CD4-positive, alpha-beta T cell (primary cell): ENCODE measurements around the gene AGFG2. TPM values are rescaled to one million over a fixed set of nuclear protein-coding genes. Genes with fewer than 3 reads are reported as not detected.
"Not testable (repeated sequence)": the region's sequence is repeated elsewhere in the genome, so short reads cannot be mapped to it uniquely, and the experiment has no call there.

ENCODE experiments used
- ATAC-seq: fragments of 200-7000 bp; cut with Tn5 transposase; one replicate; pipeline ENCODE4 v1.10.0; 2022; ENCODE audit warnings: mild to moderate bottlenecking; ENCODE audit not compliant: poor library complexity
- CTCF ChIA-PET: fragments of 350-600 bp; sonication (Branson Sonifier 250); formaldehyde crosslinking; loops from one replicate; lab custom pipeline; 2021; ENCODE audit warnings: antibody characterized with exemption, inconsistent platforms; lab: Charles Lee
- POLR2A ChIA-PET: fragments of 350-600 bp; sonication (Branson Sonifier 250); formaldehyde crosslinking; loops from one replicate; lab custom pipeline; 2021; ENCODE audit warnings: antibody characterized with exemption, inconsistent platforms; lab: Charles Lee
- DNase-seq, 14 experiments: peaks; one replicate each; pipeline ENCODE4 v3.0.0-alpha.2; 2013 to 2020; ENCODE audit warnings: mixed read lengths in 2 of 14
- H3K27ac ChIP-seq, 2 donors: one replicate each; pipeline versions ENCODE4 v1.5.1 to v1.7.0; 2013; ENCODE audit warnings: low read length in 2 of 2, low read depth in 1 of 2, mild to moderate bottlenecking in 1 of 2
- H3K27me3 ChIP-seq, 2 experiments: 1 replicate in 1 of 2; 2 replicates in 1 of 2; pipeline versions ENCODE4 v1.6.1 to v1.7.0; 2013; ENCODE audit warnings: low read length in 2 of 2, control low read depth in 1 of 2, mild to moderate bottlenecking in 1 of 2, moderate library complexity in 1 of 2; ENCODE audit not compliant: insufficient read depth in 2 of 2, control insufficient read depth in 1 of 2
- H3K36me3 ChIP-seq: one replicate; pipeline ENCODE4 v1.6.1; 2013; ENCODE audit warnings: low read length, control low read depth; ENCODE audit not compliant: insufficient read depth
- H3K4me1 ChIP-seq: one replicate; pipeline ENCODE4 v1.6.1; 2013; ENCODE audit warnings: low read length, control low read depth; ENCODE audit not compliant: insufficient read depth
- H3K4me3 ChIP-seq: one replicate; pipeline ENCODE4 v1.5.1; 2013; ENCODE audit warnings: mild to moderate bottlenecking, low read length, moderate library complexity
- H3K9me3 ChIP-seq, 2 experiments: 1 replicate in 1 of 2; 2 replicates in 1 of 2; pipeline versions ENCODE4 v1.6.1 to v1.7.0; 2013; ENCODE audit warnings: low read length in 2 of 2, mild to moderate bottlenecking in 2 of 2, control low read depth in 1 of 2, moderate library complexity in 1 of 2; ENCODE audit not compliant: control insufficient read depth in 1 of 2, insufficient read depth in 1 of 2
- H3K27ac Mint-ChIP-seq: one replicate; pipeline ENCODE4 v1.8.0; 2020; ENCODE audit warnings: mixed read lengths
- H3K27me3 Mint-ChIP-seq: one replicate; pipeline ENCODE4 v1.8.0; 2021; ENCODE audit warnings: mixed read lengths
- H3K36me3 Mint-ChIP-seq: one replicate; pipeline ENCODE4 v1.8.0; 2021; ENCODE audit warnings: low read depth, mixed read lengths
- H3K4me1 Mint-ChIP-seq: one replicate; pipeline ENCODE4 v1.8.0; 2021; ENCODE audit warnings: low read depth, mixed read lengths
- H3K4me3 Mint-ChIP-seq: one replicate; pipeline ENCODE4 v1.8.0; 2020; ENCODE audit warnings: mild to moderate bottlenecking, mixed read lengths
- H3K9me3 Mint-ChIP-seq: one replicate; pipeline ENCODE4 v1.8.0; 2020; ENCODE audit warnings: mixed read lengths
- CTCF ChIP-seq: fragments of 200-600 bp; IDR thresholded peaks from one replicate; pipeline ENCODE4 v1.8.0; 2022; ENCODE audit warnings: antibody characterized with exemption, mild to moderate bottlenecking
- intact Hi-C, 2 experiments: fragments of 100-400 bp; cut with DNase I in 1 of 2; cut with micrococcal nuclease in 1 of 2; formaldehyde crosslinking; loops; one replicate each; pipeline versions ENCODE4 v1.15.1 to v1.9.0; 2023 to 2025; cut with DNase I, micrococcal nuclease
- total RNA-seq, 174 experiments: library from RNA in 2 of 174; stranded (reverse) in 2 of 174; gene quantifications; one replicate each; pipeline ENCODE4 v1.2.3 and lab custom pipeline; 2021 to 2026

Gene AGFG2
- total RNA-seq, 2 experiments from 2014 or later: 6.6 to 9.9 TPM

- no peak for TF ChIP-seq CTCF
- Mint-ChIP-seq H3K4me3 (peak overlapping the region; percentile 99), H3K27ac (peak overlapping the region; percentile 77), H3K36me3 (peaks cover 5% of the 10 kb centered on the region), H3K4me1 (peaks cover 55% of the 10 kb centered on the region), H3K9me3 (no peaks in the 10 kb centered on the region), H3K27me3 (no peaks in the 10 kb centered on the region)
- ChIA-PET POLR2A (interaction anchor here (0.7 to 2.7 kb wide), 19 partner anchors 9 to 382 kb away, joined by 3 to 32 read pairs (median 5); partner anchors contain the start of genes FBXO24, GIGYF1, LRCH4 and MOSPD3), CTCF (interaction anchor here (0.5 to 6.4 kb wide), 2 partner anchors 20 to 100 kb away, joined by 3 to 48 read pairs; no protein-coding TSS in a partner anchor)
- no peaks in the 10 kb centered on the region for H3K36me3 ChIP-seq
- ATAC-seq (no peak), DNase-seq (peak in 3 of 14 experiments; percentile 13 to 49 (median 21))
- H3K4me3 ChIP-seq: peak overlapping the region; percentile 73
- intact Hi-C loops: loop anchor here (2.0 to 5.0 kb wide), 3 partner anchors 19 to 57 kb away; partner anchors contain the start of genes FBXO24 (in 1 of the 2), LRCH4 (in 1 of the 2) and NYAP1 (in 1 of the 2)
- H3K9me3 ChIP-seq: no peaks in the 10 kb centered on the region
- H3K27ac ChIP-seq: peak overlapping the region in 1 of 2 donors; percentile 21
- peaks cover 51% of the 10 kb centered on the region for H3K4me1 ChIP-seq
- no peaks in the 10 kb centered on the region for H3K27me3 ChIP-seq
Measured at GRCh38 chr7:100539436-100540006, 518 bp downstream of the AGFG2 start.

GRCh38 chr7:100540073-100540723, 1.2 kb downstream of the AGFG2 start:
- peak overlapping the region; percentile 73 for H3K4me3 ChIP-seq
- peaks cover 57% of the 10 kb centered on the region for H3K4me1 ChIP-seq
- no peak for TF ChIP-seq CTCF
- ChIA-PET CTCF (interaction anchor here (6.4 kb wide), 1 partner anchor 20 kb away, joined by 48 read pairs; no protein-coding TSS in a partner anchor), POLR2A (interaction anchor here (0.9 to 2.7 kb wide), 6 partner anchors 9 to 165 kb away, joined by 3 to 32 read pairs (median 10); partner anchors contain the start of genes FBXO24, LRCH4, POP7 and PPP1R35)
- H3K4me1 Mint-ChIP-seq: peaks cover 62% of the 10 kb centered on the region
- ATAC-seq (no peak), DNase-seq (no peak)
- no peak overlapping the region for H3K27ac ChIP-seq
- H3K36me3 ChIP-seq: no peaks in the 10 kb centered on the region
- no peaks in the 10 kb centered on the region for H3K27me3 Mint-ChIP-seq
- peak overlapping the region; percentile 50 for H3K27ac Mint-ChIP-seq
- H3K36me3 Mint-ChIP-seq: peaks cover 5% of the 10 kb centered on the region
- intact Hi-C loops: loop anchor here in 1 of 2 experiments (2.0 kb wide), 1 partner anchor 19 kb away; no protein-coding TSS in a partner anchor
- H3K4me3 Mint-ChIP-seq: peak overlapping the region; percentile 90
- no peaks in the 10 kb centered on the region for H3K9me3 ChIP-seq
- H3K9me3 Mint-ChIP-seq: no peaks in the 10 kb centered on the region
- H3K27me3 ChIP-seq: no peaks in the 10 kb centered on the region

- Mint-ChIP-seq H3K27ac (peak overlapping the region; percentile 73), H3K4me3 (peak overlapping the region; percentile 90), H3K4me1 (peaks cover 73% of the 10 kb centered on the region)
- CTCF ChIA-PET: interaction anchor here (0.7 to 6.4 kb wide), 2 partner anchors 19 to 96 kb away, joined by 3 to 48 read pairs; no protein-coding TSS in a partner anchor
- H3K27me3 ChIP-seq, ATAC-seq, H3K36me3 Mint-ChIP-seq, POLR2A ChIA-PET, H3K9me3 ChIP-seq, DNase-seq, H3K27me3 Mint-ChIP-seq, H3K9me3 Mint-ChIP-seq, H3K36me3 ChIP-seq: not testable (repeated sequence)
- Histone ChIP-seq H3K4me3 (peak overlapping the region; percentile 15), H3K27ac (peak overlapping the region in 1 of 2 donors; percentile 15), H3K4me1 (peaks cover 69% of the 10 kb centered on the region)
- intact Hi-C loops: loop anchor here in 1 of 2 experiments (2.0 kb wide), 1 partner anchor 17 kb away; no protein-coding TSS in a partner anchor
Measured at GRCh38 chr7:100541309-100541708, 2.3 kb downstream of the AGFG2 start.
